B cell (primary cell): Measurements from ENCODE around the gene GRIP1. TPM values are rescaled to one million over a fixed set of nuclear protein-coding genes. Genes with fewer than 3 reads are reported as not detected.

Source experiments
- ATAC-seq: fragments of 200-7000 bp; cut with Tn5 transposase; one replicate; pipeline ENCODE4 v1.10.0; 2021; ENCODE audit warnings: low read depth, mild to moderate bottlenecking, moderate number of reproducible peaks, moderate library complexity
- CTCF ChIA-PET: fragments of 350-600 bp; sonication (Branson Sonifier 250); formaldehyde crosslinking; loops from one replicate; lab custom pipeline; 2021; ENCODE audit warnings: antibody characterized with exemption, inconsistent platforms; lab: Charles Lee
- POLR2A ChIA-PET: fragments of 350-600 bp; sonication (Branson Sonifier 250); formaldehyde crosslinking; loops from one replicate; lab custom pipeline; 2021; ENCODE audit warnings: antibody characterized with exemption; lab: Charles Lee
- DNase-seq: peaks from one replicate; pipeline ENCODE4 v3.0.0; 2013
- H2AFZ ChIP-seq: 2 replicates; pipeline ENCODE4 v1.6.1; 2012; ENCODE audit warnings: mild to moderate bottlenecking, low read depth, low read length; ENCODE audit not compliant: insufficient read depth, poor library complexity, severe bottlenecking
- H3K27ac ChIP-seq, 2 donors: 1 replicate in 1 of 2; 2 replicates in 1 of 2; pipeline ENCODE4 v1.5.1; 2012 to 2013; ENCODE audit warnings: low read length in 2 of 2, mild to moderate bottlenecking in 2 of 2, moderate library complexity in 1 of 2
- H3K27me3 ChIP-seq, 4 experiments: fragments of 200-600 bp in 1 of 4; sonication (generic) in 1 of 4; replicated peaks in 1 of 4; 1 replicate in 2 of 4; 2 replicates in 2 of 4; pipeline versions ENCODE4 v1.6.1 to v1.7.0; 2013 to 2016; ENCODE audit warnings: low read length in 3 of 4, mild to moderate bottlenecking in 2 of 4, mixed read lengths in 1 of 4, moderate library complexity in 1 of 4; ENCODE audit not compliant: insufficient read depth in 4 of 4, control insufficient read depth in 3 of 4; ENCODE audit errors: control extremely low read depth in 1 of 4
- H3K36me3 ChIP-seq, 2 experiments: replicated peaks in 1 of 2; 1 replicate in 1 of 2; 2 replicates in 1 of 2; pipeline versions ENCODE4 v1.6.1 to v1.7.1; 2013; ENCODE audit warnings: low read length in 1 of 2; ENCODE audit not compliant: insufficient read depth in 2 of 2, control insufficient read depth in 1 of 2; ENCODE audit errors: control extremely low read depth in 1 of 2, extremely low read depth in 1 of 2
- H3K4me1 ChIP-seq, 2 donors: fragments of 200-600 bp in 1 of 2; sonication (generic) in 1 of 2; 1 replicate in 1 of 2; 2 replicates in 1 of 2; pipeline versions ENCODE4 v1.5.1 to v1.6.1; 2013 to 2017; ENCODE audit warnings: low read length in 2 of 2; ENCODE audit not compliant: control insufficient read depth in 2 of 2, insufficient read depth in 2 of 2
- H3K4me2 ChIP-seq: replicated peaks from 2 replicates; pipeline ENCODE3; 2012; ENCODE audit warnings: mild to moderate bottlenecking, low read depth, low read length; ENCODE audit not compliant: poor library complexity, severe bottlenecking
- H3K4me3 ChIP-seq, 5 experiments: fragments of 200-600 bp in 1 of 5; sonication (generic) in 1 of 5; 1 replicate in 3 of 5; 2 replicates in 2 of 5; pipeline versions ENCODE4 v1.5.1 to v1.7.0; 2011 to 2016; ENCODE audit warnings: low read length in 4 of 5, mild to moderate bottlenecking in 4 of 5, low read depth in 2 of 5, control low read depth in 1 of 5, moderate library complexity in 1 of 5; ENCODE audit not compliant: insufficient read depth in 1 of 5; ENCODE audit errors: control extremely low read depth in 1 of 5, extremely low read depth in 1 of 5
- H3K79me2 ChIP-seq: fragments of 200-600 bp; sonication (generic); one replicate; pipeline ENCODE4 v1.6.0; 2016; ENCODE audit warnings: low read length; ENCODE audit not compliant: control insufficient read depth, insufficient read depth
- H3K9ac ChIP-seq: fragments of 200-600 bp; sonication (generic); 2 replicates; pipeline ENCODE4 v1.6.1; 2017; ENCODE audit warnings: mild to moderate bottlenecking, low read length, moderate library complexity
- H3K9me3 ChIP-seq, 3 donors: one replicate each; pipeline versions ENCODE4 v1.6.1 to v1.7.1; 2013; ENCODE audit warnings: low read length in 2 of 3; ENCODE audit not compliant: control insufficient read depth in 2 of 3, insufficient read depth in 1 of 3; ENCODE audit errors: control extremely low read depth in 1 of 3
- H4K20me1 ChIP-seq: 2 replicates; pipeline ENCODE4 v1.6.0; 2012; ENCODE audit warnings: mild to moderate bottlenecking, low read length; ENCODE audit not compliant: insufficient read depth, control insufficient read depth, poor library complexity, severe bottlenecking
- H3K27ac Mint-ChIP-seq: one replicate; pipeline ENCODE4 v1.8.0; 2021; ENCODE audit warnings: mixed read lengths
- H3K27me3 Mint-ChIP-seq: one replicate; pipeline ENCODE4 v1.8.0; 2021; ENCODE audit warnings: mixed read lengths
- H3K4me1 Mint-ChIP-seq: one replicate; pipeline ENCODE4 v1.8.0; 2021; ENCODE audit warnings: mixed read lengths
- H3K4me3 Mint-ChIP-seq: one replicate; pipeline ENCODE4 v1.8.0; 2021; ENCODE audit warnings: mixed read lengths
- H3K9me3 Mint-ChIP-seq: one replicate; pipeline ENCODE4 v1.8.0; 2022; ENCODE audit warnings: mixed read lengths; ENCODE audit not compliant: insufficient read depth
- EZH2 ChIP-seq: IDR thresholded peaks from 2 replicates; pipeline ENCODE4 v1.6.1; 2012; ENCODE audit warnings: borderline replicate concordance, low read depth, mild to moderate bottlenecking, moderate library complexity, low read length; ENCODE audit not compliant: insufficient read depth, poor library complexity, severe bottlenecking
- WGBS: methylation state at CpG from one replicate; pipeline ENCODE4 v1.1.5; 2013; ENCODE audit warnings: missing lambda C conversion rate; ENCODE audit not compliant: insufficient coverage; 5-methylcytosine and 5-hydroxymethylcytosine counted together
- intact Hi-C: fragments of 100-400 bp; cut with micrococcal nuclease; formaldehyde crosslinking; loops from one replicate; pipeline ENCODE4 v1.10.0; 2022
- polyA plus RNA-seq: library from polyadenylated mRNA; depleted of rRNA; stranded (reverse); fragments of >200 nt; gene quantifications from 2 replicates; pipeline ENCODE4 v1.2.3, GENCODE V29; 2012
- total RNA-seq, 2 donors: library from RNA; stranded (reverse); fragments of 120-200 nt in 1 of 2; gene quantifications; 1 replicate in 1 of 2; 2 replicates in 1 of 2; pipeline versions ENCODE4 v1.2.3 to v1.2.4, GENCODE V29; 2013 to 2022
- TF ChIP-seq, protein P1 (sequence below): fragments of 200-600 bp; IDR thresholded peaks from one replicate; pipeline ENCODE4 v1.8.0; 2022; ENCODE audit warnings: antibody characterized with exemption, mild to moderate bottlenecking

GRIP1 gene
- total and polyA plus RNA-seq, 2 donors (not counting 1 experiment from before 2014, with no cell fraction given) = 0.22 TPM; not detected in 1

DNA sequence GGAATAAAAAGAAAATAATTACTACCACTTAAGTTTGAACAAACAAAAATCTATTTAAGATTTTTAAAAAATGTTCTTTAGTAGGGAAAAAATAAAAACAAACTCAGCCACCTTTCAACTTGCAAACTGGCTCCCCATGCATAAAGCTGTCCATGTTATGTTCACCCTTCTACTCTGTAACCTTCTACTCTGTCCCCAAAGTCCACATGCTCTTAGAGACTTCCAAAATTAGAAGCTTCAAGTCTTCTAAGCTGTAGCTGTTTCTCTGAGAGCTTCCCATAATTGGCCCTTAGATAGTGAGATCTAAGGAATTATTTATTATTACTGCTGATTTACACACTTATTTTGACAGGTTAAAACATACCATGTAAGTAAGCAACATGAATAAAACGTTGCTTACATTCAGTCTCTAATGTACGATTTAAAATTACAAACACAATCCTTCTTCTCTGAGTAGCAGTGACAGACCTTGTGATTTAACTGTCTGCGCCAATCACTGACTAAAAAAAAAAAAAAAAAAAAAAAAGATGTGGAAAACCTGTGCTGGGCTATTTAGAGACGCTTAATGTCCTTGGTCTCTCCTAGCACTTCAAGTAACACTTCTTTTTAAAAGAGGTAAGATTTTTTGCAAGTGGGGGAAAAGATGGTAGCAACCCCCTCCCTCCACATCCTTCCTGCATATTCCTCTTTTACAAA lies 28.3 kb upstream of the GRIP1 start:
- CTCF ChIA-PET = no interaction called here
- no peaks in the 10 kb centered on the region for H3K36me3 ChIP-seq
- peaks cover 17% of the 10 kb centered on the region for H3K27me3 Mint-ChIP-seq
- no peak overlapping the region for H3K4me3 ChIP-seq
- DNase-seq = no peak
- no peak overlapping the region for H3K27ac ChIP-seq
- H3K27me3 ChIP-seq = peaks cover 0 to 9% (median 7%) of the 10 kb centered on the region in 4 experiments
- no peak overlapping the region for H3K4me2 ChIP-seq
- peaks cover 0 to 1% (median 0%) of the 10 kb centered on the region in 3 donors for H3K9me3 ChIP-seq
- no peak for ATAC-seq
- H3K9me3 Mint-ChIP-seq = no peaks in the 10 kb centered on the region
- H3K4me1 ChIP-seq = peaks cover 0 to 8% of the 10 kb centered on the region in 2 donors
- no peak overlapping the region for H3K27ac Mint-ChIP-seq
- no peaks in the 10 kb centered on the region for H4K20me1 ChIP-seq
- no peak for TF ChIP-seq EZH2
- TF ChIP-seq, protein P1, sequence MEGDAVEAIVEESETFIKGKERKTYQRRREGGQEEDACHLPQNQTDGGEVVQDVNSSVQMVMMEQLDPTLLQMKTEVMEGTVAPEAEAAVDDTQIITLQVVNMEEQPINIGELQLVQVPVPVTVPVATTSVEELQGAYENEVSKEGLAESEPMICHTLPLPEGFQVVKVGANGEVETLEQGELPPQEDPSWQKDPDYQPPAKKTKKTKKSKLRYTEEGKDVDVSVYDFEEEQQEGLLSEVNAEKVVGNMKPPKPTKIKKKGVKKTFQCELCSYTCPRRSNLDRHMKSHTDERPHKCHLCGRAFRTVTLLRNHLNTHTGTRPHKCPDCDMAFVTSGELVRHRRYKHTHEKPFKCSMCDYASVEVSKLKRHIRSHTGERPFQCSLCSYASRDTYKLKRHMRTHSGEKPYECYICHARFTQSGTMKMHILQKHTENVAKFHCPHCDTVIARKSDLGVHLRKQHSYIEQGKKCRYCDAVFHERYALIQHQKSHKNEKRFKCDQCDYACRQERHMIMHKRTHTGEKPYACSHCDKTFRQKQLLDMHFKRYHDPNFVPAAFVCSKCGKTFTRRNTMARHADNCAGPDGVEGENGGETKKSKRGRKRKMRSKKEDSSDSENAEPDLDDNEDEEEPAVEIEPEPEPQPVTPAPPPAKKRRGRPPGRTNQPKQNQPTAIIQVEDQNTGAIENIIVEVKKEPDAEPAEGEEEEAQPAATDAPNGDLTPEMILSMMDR = no peak
- intact Hi-C loops = no loop called here
- H3K79me2 ChIP-seq = no peaks in the 10 kb centered on the region
- no CpG with 5 or more reads among the region's 4 CpGs for WGBS
- H3K4me3 Mint-ChIP-seq = no peak overlapping the region
- no peak overlapping the region for H2AFZ ChIP-seq
- H3K4me1 Mint-ChIP-seq = peaks cover 7% of the 10 kb centered on the region
- POLR2A ChIA-PET = no interaction called here
- H3K9ac ChIP-seq = no peak overlapping the region
